Activated CD4-positive, CD25-positive, alpha-beta regulatory T cell treated with anti-CD3 and anti-CD28 coated beads, Interleukin-2, amount 50 U/mL, for 24 hours (primary cell): ENCODE data around the gene PPP4C.
A peak's percentile ranks its signal among the peaks of the same experiment; 100 is the strongest.
"Not testable (repeated sequence)": the region's sequence is repeated elsewhere in the genome, so short reads cannot be mapped to it uniquely, and the experiment has no call there.

Experiments used
- ATAC-seq, 2 donors: fragments of 150-1000 bp; cut with Tn5 transposase; one replicate each; pipeline ENCODE4 v1.10.0; 2021; ENCODE audit warnings: mild to moderate bottlenecking in 1 of 2, moderate library complexity in 1 of 2

Gene PPP4C

GRCh38 chr16:30075503-30076275 lies at the start of gene PPP4C:
PPP4C (plus strand) TSS chr16:30075994; CDS start chr16:30076378, 384 bp downstream.
- peak; percentile 92 to 95 for ATAC-seq

GRCh38 chr16:30026449-30026848 lies 49.3 kb upstream of the PPP4C start:
- ATAC-seq = no peak

- ATAC-seq = no peak
These were observed 48.0 kb upstream of the PPP4C start for GRCh38 chr16:30027588-30028437.

- ATAC-seq = no peak
These were observed 47.2 kb upstream of the PPP4C start for GRCh38 chr16:30028438-30029076.

GRCh38 chr16:30030011-30030685 lies 45.6 kb upstream of the PPP4C start:
- no peak for ATAC-seq

GRCh38 chr16:30030841-30031413 lies 44.9 kb upstream of the PPP4C start, which contains the start of gene TLCD3B:
TLCD3B (minus strand) TSS chr16:30031271; CDS start chr16:30030527, 744 bp downstream.
- ATAC-seq = no peak

- no peak for ATAC-seq
These were observed 44.3 kb upstream of the PPP4C start for GRCh38 chr16:30031477-30031918.

GRCh38 chr16:30032083-30032819 lies 43.5 kb upstream of the PPP4C start:
- ATAC-seq = peak; percentile 45 to 48

GRCh38 chr16:30033270-30033669 lies 42.5 kb upstream of the PPP4C start:
- peak; percentile 40 to 61 for ATAC-seq

GRCh38 chr16:30040221-30040620 lies 35.6 kb upstream of the PPP4C start:
- no peak for ATAC-seq

GRCh38 chr16:30040690-30041089 lies 35.1 kb upstream of the PPP4C start:
- ATAC-seq = not testable (repeated sequence)

- no peak for ATAC-seq
These were observed 34.0 kb upstream of the PPP4C start for GRCh38 chr16:30041841-30042240.

GRCh38 chr16:30046178-30046577 lies 29.6 kb upstream of the PPP4C start:
- ATAC-seq = no peak

GRCh38 chr16:30046588-30046987 lies 29.2 kb upstream of the PPP4C start:
- no peak for ATAC-seq

GRCh38 chr16:30049871-30050270 lies 25.9 kb upstream of the PPP4C start:
- ATAC-seq = no peak

- ATAC-seq = no peak
These were observed 24.3 kb upstream of the PPP4C start for GRCh38 chr16:30051518-30051917.

GRCh38 chr16:30052671-30053372 lies 23.0 kb upstream of the PPP4C start:
- peak; percentile 81 to 82 for ATAC-seq

- no peak for ATAC-seq
These were observed 22.3 kb upstream of the PPP4C start for GRCh38 chr16:30053376-30054015.

GRCh38 chr16:30054451-30054850 lies 21.3 kb upstream of the PPP4C start:
- no peak for ATAC-seq

- ATAC-seq = peak; percentile 68 to 72
These were observed 20.7 kb upstream of the PPP4C start for GRCh38 chr16:30054959-30055553.
